A549 (cell line): ENCODE results near the gene HOXA5. TPM values are rescaled to one million over a fixed set of nuclear protein-coding genes. Genes with fewer than 3 reads are reported as not detected.
A peak's percentile ranks its signal among the peaks of the same experiment; 100 is the strongest.

Experiments used
- BCL3 ChIP-seq: fragments of >200 bp; sonication (Bioruptor Twin); formaldehyde crosslinking; IDR thresholded peaks from 3 replicates; pipeline ENCODE4 v1.6.1; 2016
- BHLHE40 ChIP-seq: IDR thresholded peaks from 2 replicates; pipeline ENCODE4 v1.6.1; 2012; ENCODE audit warnings: low read depth, low read length, inconsistent platforms
- CEBPB ChIP-seq, 2 experiments: fragments of >200 bp in 1 of 2; sonication (Bioruptor Twin) in 1 of 2; formaldehyde crosslinking in 1 of 2; IDR thresholded peaks; 2 replicates each; pipeline ENCODE4 v1.6.1; 2012 to 2016
- EP300 ChIP-seq, 2 experiments: fragments of >200 bp; sonication (Bioruptor Twin); formaldehyde crosslinking; IDR thresholded peaks; 2 replicates in 1 of 2; 3 replicates in 1 of 2; pipeline ENCODE4 v1.6.1; 2016 to 2017
- FOSL2 ChIP-seq, 2 experiments: fragments of 450-650 bp in 1 of 2; fragments of >200 bp in 1 of 2; sonication (Bioruptor Twin) in 1 of 2; formaldehyde crosslinking; IDR thresholded peaks; 2 replicates each; pipeline versions ENCODE4 v1.5.0 to v1.6.1; 2016 to 2020; ENCODE audit warnings: mild to moderate bottlenecking in 1 of 2, moderate library complexity in 1 of 2
- HES2 ChIP-seq: fragments of >200 bp; sonication (Bioruptor Twin); formaldehyde crosslinking; IDR thresholded peaks from 2 replicates; pipeline ENCODE4 v1.6.1; 2016
- HEYL ChIP-seq: fragments of 250-450 bp; sonication (Bioruptor Pico); IDR thresholded peaks from 2 replicates; pipeline ENCODE4 v1.8.0; 2021; ENCODE audit warnings: mild to moderate bottlenecking, moderate library complexity
- HMGXB4 ChIP-seq: fragments of 250-450 bp; sonication (Bioruptor Pico); IDR thresholded peaks from 2 replicates; pipeline ENCODE4 v1.5.0; 2021; ENCODE audit warnings: mild to moderate bottlenecking, moderate library complexity, borderline replicate concordance
- MAX ChIP-seq: IDR thresholded peaks from 2 replicates; pipeline ENCODE4 v1.6.1; 2012
- NPAS2 ChIP-seq: fragments of 250-450 bp; sonication (Bioruptor Pico); IDR thresholded peaks from 2 replicates; pipeline ENCODE4 v1.8.0; 2022; ENCODE audit warnings: mild to moderate bottlenecking, moderate library complexity, borderline replicate concordance
- PBX3 ChIP-seq: IDR thresholded peaks from 2 replicates; pipeline ENCODE4 v1.6.1; 2012
- RAD21 ChIP-seq, 2 experiments: fragments of >200 bp in 1 of 2; sonication (Bioruptor Twin) in 1 of 2; formaldehyde crosslinking in 1 of 2; IDR thresholded peaks in 1 of 2; conservative IDR thresholded peaks in 1 of 2; 2 replicates in 1 of 2; 3 replicates in 1 of 2; pipeline ENCODE4 v1.6.1; 2012 to 2018; ENCODE audit warnings: inconsistent platforms in 1 of 2
- RARB ChIP-seq: fragments of 250-450 bp; sonication (Bioruptor Pico); IDR thresholded peaks from 2 replicates; pipeline ENCODE4 v1.8.0; 2021; ENCODE audit warnings: mild to moderate bottlenecking, moderate library complexity
- REST ChIP-seq: fragments of 200-600 bp; sonication (generic); IDR thresholded peaks from 2 replicates; pipeline ENCODE4 v1.6.1; 2016; ENCODE audit warnings: antibody characterized with exemption, mild to moderate bottlenecking, moderate library complexity
- RFX5 ChIP-seq: fragments of 450-650 bp; IDR thresholded peaks from 2 replicates; pipeline ENCODE4 v1.7.1; 2014; ENCODE audit warnings: antibody characterized with exemption, mild to moderate bottlenecking, moderate library complexity
- SMC3 ChIP-seq: fragments of >200 bp; sonication (Bioruptor Twin); formaldehyde crosslinking; IDR thresholded peaks from 3 replicates; pipeline ENCODE4 v1.6.1; 2018; ENCODE audit warnings: inconsistent platforms
- USF2 ChIP-seq: fragments of 450-650 bp; IDR thresholded peaks from 2 replicates; pipeline ENCODE4 v1.6.1; 2014; ENCODE audit warnings: antibody characterized with exemption
- polyA plus RNA-seq, 4 experiments: library from polyadenylated mRNA; depleted of rRNA in 3 of 4; stranded (reverse); fragments of >200 nt; fragmentation: RNase III in 1 of 4; extraction: RNeasy Plus Mini Kit Qiagen cat#74134 plus additional on column Dnase treatment in 1 of 4; gene quantifications; 2 replicates in 3 of 4; 3 replicates in 1 of 4; pipeline ENCODE4 v1.2.3, GENCODE V29; 2011 to 2017

Gene HOXA5
- polyA plus RNA-seq, 2 of the 4 experiments (the other 2 are of a cell fraction): 4.0 to 6.5 TPM

- TF ChIP-seq BHLHE40 (no peak), HEYL (CRISPR knock-in tag) (no peak), RAD21 (conservative IDR thresholded peaks at IDR 0.05 in 1 of 2, IDR thresholded peaks at IDR 0.05 in 1 of 2) (peak in 1 of 2 experiments; percentile 17; a peak in 2 of 5 replicates), EP300 (IDR thresholded peaks at IDR 0.05) (peak in 1 of 2 experiments; percentile 14; a peak in 1 of 5 replicates), NPAS2 (CRISPR knock-in tag) (no peak), RFX5 (no peak), SMC3 (no peak), REST (no peak), BCL3 (0 out of 3 replicates have a peak, but pooled peaks have one; percentile 26), MAX (peak; percentile 69; the same call in 1 of the 2 replicates), FOSL2 (IDR thresholded peaks at IDR 0.05) (no peak), FOSL2 (CRISPR knock-in tag; IDR thresholded peaks at IDR 0.05) (peak; percentile 46), CEBPB (IDR thresholded peaks at IDR 0.05) (peak in 1 of 2 experiments; percentile 45; a peak in 1 of 4 replicates), PBX3 (peak; percentile 44; the same call in 1 of the 2 replicates), HES2 (no peak), USF2 (no peak), RARB (CRISPR knock-in tag) (0 out of 2 replicates have a peak, but pooled peaks have one; percentile 32), HMGXB4 (CRISPR knock-in tag) (0 out of 2 replicates have a peak, but pooled peaks have one; percentile 52)
Observed at GRCh38 chr7:27115221-27116026, 28.1 kb downstream of the HOXA5 start (continued).
